ENCODE results near the gene HES5. TPM values are rescaled to one million over a fixed set of nuclear protein-coding genes. Genes with fewer than 3 reads are reported as not detected.

Gene HES5
- total RNA-seq (2022; extraction: Qiagen RNA extraction) = not detected in 5 replicates

GRCh38 chr1:2529784-2530512 lies at the start of gene HES5:
HES5 (minus strand) TSS chr1:2530263; CDS start chr1:2530164, 99 bp downstream.

GRCh38 chr1:2556277-2556677 lies 26.2 kb upstream of the HES5 start, which contains the start of gene TNFRSF14:
TNFRSF14 (plus strand) TSS chr1:2556371; CDS start chr1:2556665, 294 bp downstream.

GRCh38 chr1:2525920-2526823 lies 3.9 kb downstream of the HES5 start, which contains the start of gene PANK4:
PANK4 (minus strand) TSS chr1:2526596; CDS start chr1:2526587, 9 bp downstream.

Other genes with a start within 250 kb of the HES5 start
- gene MORN1, start 138.7 kb downstream of the HES5 start, total RNA-seq (2022; extraction: Qiagen RNA extraction) = 4.3 to 6.5 TPM (median 6.1 TPM) in 5 replicates
- 100 to 141 TPM (median 125 TPM) in 5 replicates for gene RER1, start 138.4 kb downstream of the HES5 start, total RNA-seq (2022; extraction: Qiagen RNA extraction)
- gene PEX10, start 117.7 kb downstream of the HES5 start, total RNA-seq (2022; extraction: Qiagen RNA extraction) = 19.6 to 23.3 TPM (median 22.3 TPM) in 5 replicates
- gene PLCH2, start 54.0 kb downstream of the HES5 start, total RNA-seq (2022; extraction: Qiagen RNA extraction) = 0.10 to 0.40 TPM (median 0.33 TPM) in 5 replicates
- gene PANK4, start 3.7 kb downstream of the HES5 start, total RNA-seq (2022; extraction: Qiagen RNA extraction) = 8.3 to 10.5 TPM (median 9.7 TPM) in 5 replicates
- gene TNFRSF14, start 26.1 kb upstream of the HES5 start, total RNA-seq (2022; extraction: Qiagen RNA extraction) = 0.11 to 0.37 TPM (median 0.22 TPM) in 4 of 5 replicates, not detected in the other
- 17.2 to 23.9 TPM (median 21.5 TPM) in 5 replicates for gene PRXL2B, start 56.5 kb upstream of the HES5 start, total RNA-seq (2022; extraction: Qiagen RNA extraction)
- gene MMEL1, start 102.8 kb upstream of the HES5 start, total RNA-seq (2022; extraction: Qiagen RNA extraction) = 0.08 TPM in 1 of 5 replicates, not detected in the others

Measured in A549 treated with dexamethasone at 1 μM for 4 hours (cell line).